GM18873 (cell line): ENCODE data around the gene PLXDC2.

ENCODE experiments used
- ATAC-seq: cut with Tn5 transposase; IDR thresholded peaks from one replicate; pipeline ENCODE4 v1.9.1; 2021; ENCODE audit warnings: mild to moderate bottlenecking, moderate library complexity, moderate number of reproducible peaks; ENCODE audit not compliant: unreplicated experiment, low FRiP score

PLXDC2 gene

GRCh38 chr10:19848226-19848985, 32.2 kb downstream of the PLXDC2 start:
- no peak for ATAC-seq

DNA sequence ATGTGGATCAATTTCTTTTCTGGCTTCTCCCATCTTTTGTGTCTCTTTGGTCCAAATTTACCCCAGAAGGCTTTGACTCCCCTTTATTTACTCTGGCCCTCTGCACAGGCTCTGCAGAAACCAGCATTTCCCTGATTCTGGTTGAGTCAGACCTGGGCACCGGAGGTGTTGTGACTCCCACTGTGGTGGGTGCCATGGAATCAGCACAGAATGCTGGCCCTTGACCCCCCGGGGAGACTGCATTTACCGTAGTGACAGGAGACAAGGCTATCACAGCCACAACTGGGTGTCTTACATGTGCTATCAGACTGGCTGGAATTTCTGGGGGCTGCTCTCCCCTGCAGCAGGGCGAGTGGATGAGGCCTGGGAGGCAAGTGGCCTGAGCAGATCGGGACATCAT, 37.6 kb downstream of the PLXDC2 start:
- no peak for ATAC-seq

DNA sequence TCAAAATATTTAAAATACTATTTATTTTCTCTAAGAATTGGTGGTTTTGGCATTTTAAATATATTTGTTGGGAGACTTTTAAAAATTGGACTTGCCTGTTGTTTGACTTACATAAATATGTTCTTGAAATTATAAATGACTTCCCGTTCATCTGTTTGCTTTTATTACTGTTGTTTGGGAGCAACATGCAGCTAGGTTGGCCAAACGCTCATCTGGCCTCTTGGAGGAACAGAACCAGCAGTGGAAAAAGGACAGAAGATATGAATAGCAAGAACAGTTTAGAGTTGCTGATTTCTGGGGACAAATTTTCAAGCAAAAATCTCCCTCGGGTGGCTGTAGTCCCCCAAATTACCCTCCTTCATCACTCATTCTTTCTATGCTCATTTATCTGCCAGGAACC, 41.6 kb downstream of the PLXDC2 start:
- no peak for ATAC-seq

DNA sequence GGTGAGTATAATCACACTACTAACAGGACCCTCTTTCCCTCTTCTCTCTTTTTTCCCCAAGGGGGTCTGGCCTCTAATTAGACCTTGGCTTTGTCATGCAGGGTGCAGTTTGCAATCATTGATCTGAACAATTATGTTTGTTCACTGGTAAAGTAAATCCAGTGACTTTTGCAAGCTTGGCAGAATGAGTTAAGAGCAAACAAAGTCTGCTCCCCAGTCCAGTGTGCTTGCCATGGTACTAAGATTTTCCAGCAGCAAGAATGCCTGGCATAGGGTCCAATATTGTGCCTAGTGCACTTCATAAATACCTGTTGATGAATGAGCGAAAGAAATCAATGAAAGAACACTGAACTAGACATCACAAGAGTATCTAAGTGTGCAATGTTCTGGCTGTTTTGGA, 43.9 kb downstream of the PLXDC2 start:
- no peak for ATAC-seq

DNA sequence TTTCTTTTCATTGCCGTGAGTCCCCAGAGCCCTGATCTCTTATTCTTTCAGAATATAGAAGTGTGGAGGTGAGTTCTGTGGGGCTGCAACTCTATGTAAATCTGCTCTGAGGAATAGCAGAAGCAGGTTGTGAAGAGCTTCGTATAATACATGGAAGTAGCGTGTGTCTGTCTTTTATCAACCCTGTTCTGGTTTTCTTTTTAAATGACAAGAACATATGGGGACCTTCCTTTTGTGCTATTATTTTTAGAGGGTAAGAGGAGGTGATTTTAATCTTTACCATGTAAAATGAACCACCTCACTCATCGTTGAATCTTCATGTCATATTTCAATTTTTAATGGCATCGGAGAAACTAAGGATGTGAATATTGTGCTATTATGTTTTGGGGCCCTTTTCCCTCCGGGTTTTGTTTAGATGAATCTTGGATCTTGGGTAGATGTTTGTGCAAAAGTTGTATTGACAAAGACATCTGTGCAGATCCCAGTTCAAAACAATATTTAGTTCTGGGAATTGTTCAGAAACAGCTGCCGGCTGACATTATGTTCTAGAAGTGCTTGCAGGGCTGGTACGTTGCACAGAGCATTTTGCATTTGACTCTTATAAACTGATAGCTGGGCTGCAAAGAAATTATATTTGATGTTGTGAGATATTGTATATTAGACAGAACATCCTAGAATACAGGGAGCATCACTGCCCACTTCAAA, 46.7 kb downstream of the PLXDC2 start:
- no peak for ATAC-seq

- no peak for ATAC-seq
Observed at GRCh38 chr10:19865676-19866075, 49.4 kb downstream of the PLXDC2 start.

DNA sequence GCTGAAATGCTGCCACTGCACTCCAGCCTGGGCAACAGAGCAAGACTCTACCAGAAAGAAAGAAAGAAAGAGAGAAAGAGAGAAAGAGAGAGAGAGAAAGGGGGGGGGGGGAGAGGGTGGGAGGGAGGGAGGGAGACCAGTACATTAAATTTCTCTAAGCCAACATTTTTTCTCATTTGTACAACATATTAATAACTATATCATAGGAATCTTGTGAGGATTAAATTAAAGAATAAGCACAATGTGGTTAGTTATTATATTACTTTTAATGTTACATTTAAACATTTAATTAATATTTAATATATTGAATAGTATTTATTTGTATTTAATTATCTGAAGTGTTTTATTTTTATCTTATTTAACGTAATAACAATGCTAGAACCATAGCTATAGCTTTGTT, 53.1 kb downstream of the PLXDC2 start:
- ATAC-seq: no peak

DNA sequence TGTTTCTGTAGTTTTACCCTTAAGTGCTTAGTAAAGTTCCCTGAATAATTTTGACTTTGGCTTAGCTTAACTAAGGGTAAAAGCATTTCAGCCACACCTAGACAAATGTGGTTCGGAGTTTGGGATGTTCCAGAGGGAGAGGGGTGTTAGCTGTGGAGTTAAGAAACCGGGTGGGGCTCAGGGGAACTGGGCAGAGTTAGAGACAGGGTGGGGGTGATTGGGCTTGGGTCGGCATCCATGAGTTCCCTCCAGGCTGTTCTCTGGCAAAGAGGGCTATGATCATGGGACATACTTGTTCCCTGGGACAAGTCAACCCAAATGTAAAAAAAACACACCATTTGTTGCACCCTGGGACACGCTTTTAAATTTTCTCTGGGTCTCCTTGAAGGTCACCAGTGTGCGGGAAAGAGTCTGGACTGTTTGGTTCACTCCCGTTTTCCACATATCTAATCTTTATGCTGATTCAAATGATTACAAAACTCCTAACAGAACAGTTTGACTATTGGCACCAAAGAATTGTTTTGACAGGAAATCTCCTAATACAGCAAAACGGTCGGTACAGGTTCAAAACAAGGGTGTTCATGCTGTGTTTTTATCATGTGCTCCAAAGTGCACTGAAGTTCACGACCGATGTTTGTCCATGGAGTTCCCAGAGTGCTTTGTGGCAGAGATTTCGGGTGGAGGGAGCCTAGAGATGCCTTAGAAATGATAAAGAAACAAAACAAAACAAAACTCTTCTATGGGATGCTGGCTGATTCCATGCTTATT, 56.5 kb downstream of the PLXDC2 start:
- no peak for ATAC-seq

- ATAC-seq: no peak
Observed at GRCh38 chr10:19874190-19874589, 58.0 kb downstream of the PLXDC2 start.

DNA sequence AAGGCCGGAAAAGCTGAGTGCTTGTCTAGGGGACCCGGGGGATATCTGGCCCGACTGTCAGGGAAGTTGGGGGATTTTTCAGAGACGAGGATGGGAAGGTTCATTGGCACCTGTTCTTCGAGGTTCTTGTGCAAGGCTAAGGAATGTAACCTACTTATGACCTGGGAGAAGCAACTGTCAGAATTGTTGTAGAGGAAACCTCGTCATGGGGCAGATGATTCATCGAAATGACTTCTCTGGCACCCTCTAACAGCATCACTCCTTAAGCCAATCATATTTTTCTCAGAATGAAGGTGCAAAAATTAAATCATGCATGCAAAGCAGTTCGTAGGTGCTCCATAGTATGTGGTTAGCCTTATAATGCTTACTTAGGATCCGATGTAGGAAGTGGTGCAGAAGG, 58.6 kb downstream of the PLXDC2 start:
- no peak for ATAC-seq

DNA sequence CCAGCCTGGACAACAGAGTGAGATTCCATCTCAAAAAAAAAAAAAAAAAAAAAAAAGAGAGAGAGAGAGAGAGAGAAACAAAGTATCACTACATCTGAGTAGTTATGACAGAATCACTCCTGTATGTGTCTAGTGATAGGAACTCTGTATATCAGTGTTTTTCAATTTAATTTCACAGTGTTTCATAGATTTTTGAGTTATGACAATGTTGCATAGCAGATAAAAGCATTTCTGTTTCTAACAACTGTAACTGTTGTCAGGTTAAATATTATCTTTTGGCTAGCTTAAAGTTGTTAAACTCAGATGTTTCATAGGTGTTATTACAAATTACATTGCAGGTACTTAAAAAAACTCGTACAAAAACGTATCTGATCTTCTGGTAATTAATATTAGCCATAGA, 60.3 kb downstream of the PLXDC2 start:
- ATAC-seq: no peak

DNA sequence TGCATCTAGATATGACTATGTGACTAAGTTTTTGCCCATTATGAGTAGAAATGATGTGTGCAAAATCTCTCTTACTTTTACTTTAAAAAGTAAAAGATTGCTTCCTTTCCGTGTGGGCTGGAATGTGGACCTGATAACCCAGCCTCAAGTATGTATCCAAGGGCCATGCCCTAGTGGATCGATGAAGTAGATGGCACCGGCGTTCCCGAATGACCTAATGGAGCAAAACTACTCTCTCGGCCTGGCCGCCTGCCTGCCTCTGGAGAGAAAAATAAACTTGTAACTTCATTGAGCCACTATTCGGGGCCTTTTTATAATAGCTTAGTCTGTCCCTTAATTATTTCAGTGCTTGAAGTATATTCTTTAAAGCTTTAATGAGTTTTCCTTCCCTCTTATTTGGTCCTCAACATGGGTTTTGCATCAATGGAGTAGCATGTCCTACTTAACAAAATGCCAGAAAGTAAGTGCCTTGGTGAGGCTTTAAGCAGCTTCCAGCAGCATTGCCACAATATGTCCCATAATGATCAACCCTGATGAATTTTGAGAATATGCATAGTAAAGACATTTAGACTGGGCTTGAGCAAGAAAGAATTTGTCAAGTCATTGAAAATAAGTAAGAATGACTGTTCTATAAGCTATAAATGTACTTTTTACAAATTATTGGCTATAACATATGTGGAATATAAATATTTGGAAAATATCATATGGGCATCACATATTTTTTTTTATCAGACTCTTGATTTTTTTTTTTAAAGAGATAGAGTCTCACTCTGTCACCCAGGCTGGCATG, 61.4 kb downstream of the PLXDC2 start:
- no peak for ATAC-seq

DNA sequence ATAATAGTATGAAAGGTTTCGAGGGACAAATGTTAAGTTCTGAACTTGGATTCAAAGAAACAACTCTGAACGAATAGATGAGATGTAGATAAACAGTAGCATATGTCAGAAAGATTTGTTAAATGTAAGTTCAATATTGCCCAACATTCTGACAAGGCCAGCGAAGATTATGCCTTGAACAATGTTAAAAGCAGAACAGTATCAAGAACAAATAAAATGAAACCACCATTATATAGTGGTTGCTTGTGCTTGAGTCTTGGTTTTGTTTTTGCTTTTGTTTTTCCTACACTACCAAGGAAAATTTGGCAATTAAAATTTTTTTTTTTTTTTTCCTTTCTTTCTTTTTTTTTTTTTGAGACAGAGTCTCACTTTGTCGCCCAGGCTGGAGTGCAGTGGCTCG, 66.4 kb downstream of the PLXDC2 start:
- no peak for ATAC-seq

- ATAC-seq: no peak
Observed at GRCh38 chr10:19888061-19888660, 71.9 kb downstream of the PLXDC2 start.

- ATAC-seq: no peak
Observed at GRCh38 chr10:19889256-19889655, 73.0 kb downstream of the PLXDC2 start.

- no peak for ATAC-seq
Observed at GRCh38 chr10:19891429-19891828, 75.2 kb downstream of the PLXDC2 start.

DNA sequence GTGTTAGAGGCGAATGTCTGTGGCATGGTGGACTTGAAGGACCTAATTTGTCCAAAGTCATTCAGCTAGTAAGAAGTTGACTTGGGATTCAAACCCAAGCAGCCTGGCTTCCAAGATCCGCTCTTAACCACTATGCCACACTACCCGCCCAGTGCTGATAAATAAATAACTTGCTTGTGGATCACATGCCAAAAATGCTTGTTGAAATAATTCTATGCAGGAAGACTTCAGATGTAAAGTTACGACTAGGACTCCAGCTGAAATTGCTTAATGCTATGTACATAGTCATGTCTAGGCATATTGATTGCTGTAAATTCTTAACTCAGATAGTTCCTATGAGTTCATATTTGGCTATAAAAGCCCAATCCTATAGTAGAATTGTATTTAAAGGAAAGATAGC, 76.0 kb downstream of the PLXDC2 start:
- ATAC-seq: no peak

DNA sequence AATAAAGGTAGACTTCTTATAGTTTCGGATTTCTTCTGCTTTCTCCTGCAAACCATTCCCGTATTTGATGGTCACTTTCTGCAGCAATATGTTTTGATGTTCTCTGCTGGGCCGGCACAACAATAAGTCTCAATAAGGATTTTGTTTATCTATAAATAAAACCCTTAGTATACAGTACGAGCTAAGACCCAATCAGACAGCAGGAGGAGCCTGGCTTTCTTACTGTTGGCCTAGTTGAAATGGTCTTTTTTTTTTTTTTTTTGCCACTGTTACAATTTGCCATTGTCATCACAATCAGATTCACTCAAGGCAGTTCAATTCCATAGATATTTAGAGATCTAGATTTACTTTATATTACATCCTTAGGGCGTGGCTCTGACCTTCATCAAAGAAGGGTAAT, 76.4 kb downstream of the PLXDC2 start:
- no peak for ATAC-seq

GRCh38 chr10:19895500-19895899, 79.3 kb downstream of the PLXDC2 start:
- no peak for ATAC-seq

DNA sequence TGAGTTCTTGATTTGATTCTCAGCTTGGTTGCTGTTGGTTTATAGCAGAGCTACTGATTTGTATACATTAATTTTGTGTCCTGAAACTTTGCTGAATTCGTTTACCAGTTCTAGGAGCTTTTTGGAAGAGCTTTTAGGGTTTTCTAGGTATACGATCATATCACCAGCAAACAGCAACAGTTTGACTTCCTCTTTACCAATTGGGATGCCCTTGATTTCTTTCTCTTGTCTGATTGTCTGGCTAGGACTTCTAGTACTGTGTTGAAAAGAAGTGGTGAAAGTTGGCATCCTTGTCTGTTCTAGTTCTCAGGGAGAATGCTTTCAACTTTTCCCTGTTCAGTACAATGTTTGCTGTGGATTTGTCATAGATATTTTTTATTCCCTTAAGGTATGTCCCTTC, 86.2 kb downstream of the PLXDC2 start:
- ATAC-seq: no peak
